ENCODE results near the gene TSPAN17. TPM values are rescaled to one million over a fixed set of nuclear protein-coding genes. Genes with fewer than 3 reads are reported as not detected.

The TSPAN17 gene, protein sequence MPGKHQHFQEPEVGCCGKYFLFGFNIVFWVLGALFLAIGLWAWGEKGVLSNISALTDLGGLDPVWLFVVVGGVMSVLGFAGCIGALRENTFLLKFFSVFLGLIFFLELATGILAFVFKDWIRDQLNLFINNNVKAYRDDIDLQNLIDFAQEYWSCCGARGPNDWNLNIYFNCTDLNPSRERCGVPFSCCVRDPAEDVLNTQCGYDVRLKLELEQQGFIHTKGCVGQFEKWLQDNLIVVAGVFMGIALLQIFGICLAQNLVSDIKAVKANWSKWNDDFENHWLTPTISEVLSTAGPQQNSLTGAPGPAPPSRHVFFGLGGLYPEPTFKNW
- total RNA-seq: 47.9 and 50.0 TPM in 2 replicates
- polyA plus RNA-seq (2012): 70.8 TPM

DNA sequence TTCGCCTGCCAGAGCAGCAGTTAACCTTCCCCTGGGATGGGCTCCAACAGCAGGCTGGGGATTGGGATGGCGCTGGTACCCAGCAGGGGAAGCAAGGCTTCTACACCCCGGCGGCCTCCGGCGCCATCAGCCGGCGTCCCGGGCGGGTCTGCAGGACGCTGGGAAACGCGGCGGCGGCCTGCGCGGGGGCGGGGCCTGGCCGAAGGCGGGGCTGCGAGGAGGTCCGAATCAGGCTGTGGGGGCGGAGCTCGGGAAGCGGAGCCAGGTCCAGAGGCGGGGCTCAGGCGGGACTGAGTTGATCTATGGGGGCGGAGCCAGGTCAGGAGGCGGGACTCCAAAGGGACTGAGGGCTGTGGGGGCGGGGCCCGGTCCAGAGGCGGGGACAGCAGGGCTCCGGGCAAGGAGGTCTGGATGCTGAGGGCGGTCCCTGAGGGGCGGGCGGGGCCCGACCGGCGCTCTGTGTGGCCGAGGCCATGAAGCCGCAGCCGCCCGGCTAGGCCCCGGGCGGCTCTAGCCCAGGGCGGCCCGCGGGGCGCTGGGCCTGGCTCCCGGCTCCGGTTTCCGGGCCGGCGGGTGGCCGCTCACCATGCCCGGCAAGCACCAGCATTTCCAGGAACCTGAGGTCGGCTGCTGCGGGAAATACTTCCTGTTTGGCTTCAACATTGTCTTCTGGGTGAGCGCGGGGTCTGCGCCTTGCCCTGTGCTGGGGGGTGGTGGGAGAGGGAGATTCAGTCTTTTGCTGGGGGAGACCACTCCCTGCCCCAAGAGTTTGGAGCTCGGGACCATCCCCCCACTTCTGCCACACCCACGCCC is at the start of gene TSPAN17:
Gene TSPAN17 (plus strand): TSS at position 455 of the 813 bp plus-strand sequence. CDS start 132 bp downstream, at position 587.
- peak; percentile 99 for DNase-seq (ENCODE audit: low read depth)

DNA sequence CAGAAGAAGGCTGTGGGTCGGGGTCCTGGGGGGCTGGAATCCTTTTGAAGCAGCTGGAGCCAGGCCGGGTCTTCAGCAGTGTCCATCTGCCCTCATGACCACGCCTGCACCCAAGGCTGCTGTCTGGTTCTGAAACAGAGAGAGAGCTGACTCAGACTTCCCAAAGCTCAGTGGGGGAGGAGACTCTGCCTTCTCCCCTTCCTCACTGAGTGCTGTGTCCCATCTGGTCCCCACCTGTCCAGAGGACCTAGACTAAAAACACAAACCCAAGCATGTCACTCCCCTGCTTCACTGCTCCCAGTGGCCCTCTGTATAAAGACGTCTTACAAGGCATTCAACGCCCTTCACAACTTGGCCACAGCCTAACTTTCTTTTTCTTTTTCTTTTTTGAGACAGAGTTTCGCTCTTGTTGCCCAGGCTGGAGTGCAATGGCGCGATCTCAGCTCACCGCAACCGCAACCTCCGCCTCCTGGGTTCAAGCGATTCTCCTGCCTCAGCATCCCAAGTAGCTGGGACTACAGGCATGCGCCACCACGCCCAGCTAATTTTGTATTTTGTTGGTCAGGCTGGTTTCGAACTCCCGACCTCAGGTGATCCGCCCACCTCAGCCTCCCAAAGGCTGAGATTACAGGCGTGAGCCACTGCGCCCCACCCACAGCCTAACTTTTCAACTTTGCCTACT is 47.4 kb upstream of the TSPAN17 start:
- peak; percentile 35 for DNase-seq (ENCODE audit: low read depth)

DNA sequence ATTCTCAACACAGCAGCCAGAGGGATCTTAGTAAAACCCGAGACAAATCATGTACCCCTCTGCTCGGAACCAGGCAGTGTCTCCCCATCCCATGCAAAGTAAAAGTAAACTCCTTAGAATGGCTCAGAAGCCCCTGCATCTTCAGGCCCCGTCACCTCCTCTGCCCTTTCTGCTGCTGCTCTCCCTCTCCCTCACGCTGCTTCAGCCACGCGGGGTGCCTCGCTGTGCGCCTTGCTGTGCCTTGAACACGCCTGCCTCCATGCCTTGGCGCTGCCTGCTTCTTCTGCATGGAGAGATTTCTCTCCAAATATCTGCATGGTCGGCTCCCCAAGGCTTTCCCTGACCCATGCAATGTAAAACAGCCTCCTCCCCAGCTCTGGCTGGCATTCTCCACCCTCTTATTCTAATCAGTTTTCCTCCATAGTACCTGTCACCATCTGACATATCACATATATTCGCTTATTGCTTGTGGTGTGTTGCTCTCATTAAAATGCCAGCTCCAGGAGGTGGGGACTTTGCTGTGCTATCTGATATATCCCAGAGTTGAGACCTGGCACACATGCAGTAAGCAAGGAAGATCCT is 45.3 kb upstream of the TSPAN17 start:
- DNase-seq (ENCODE audit: low read depth): no peak

DNA sequence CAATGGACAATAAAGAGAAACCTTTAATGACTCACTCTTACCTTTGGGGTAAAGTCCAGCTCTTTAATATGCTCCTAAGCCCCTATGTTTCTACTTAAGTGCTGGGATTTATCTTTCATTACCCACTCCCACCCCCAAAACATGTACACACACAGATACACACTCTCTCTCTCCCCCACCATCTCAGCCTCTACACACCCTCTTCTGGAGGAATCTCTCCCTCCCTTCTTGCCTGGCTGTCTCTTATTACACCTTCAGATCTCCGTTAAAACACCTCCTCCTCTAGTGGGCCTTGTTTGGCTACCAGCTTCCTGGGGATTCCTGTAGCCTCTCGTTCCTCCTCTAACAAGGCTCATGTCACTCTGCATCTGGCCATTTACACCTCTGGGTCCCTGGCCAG is 44.2 kb upstream of the TSPAN17 start:
- no peak for DNase-seq (ENCODE audit: low read depth)

DNA sequence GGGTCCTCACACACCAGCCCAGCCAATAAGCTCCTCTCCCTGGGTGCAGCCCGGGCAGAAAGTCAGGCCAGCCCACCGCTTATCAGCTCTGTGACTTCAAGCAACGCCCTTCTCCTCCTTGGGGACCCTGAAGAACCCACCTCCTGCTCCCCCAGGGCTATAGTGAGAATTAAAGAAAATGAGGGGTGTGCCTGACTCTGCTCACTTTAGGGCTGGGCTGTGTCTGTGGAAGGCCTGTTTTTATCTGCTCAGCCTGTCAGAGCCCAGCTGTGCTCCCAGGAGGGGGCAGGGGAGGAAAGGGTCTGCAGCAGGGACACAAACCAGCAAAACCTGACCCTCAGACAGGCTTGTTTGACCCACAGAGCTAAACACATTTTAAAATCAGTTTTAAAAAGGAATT is 41.3 kb upstream of the TSPAN17 start:
- no peak for DNase-seq (ENCODE audit: low read depth)

DNA sequence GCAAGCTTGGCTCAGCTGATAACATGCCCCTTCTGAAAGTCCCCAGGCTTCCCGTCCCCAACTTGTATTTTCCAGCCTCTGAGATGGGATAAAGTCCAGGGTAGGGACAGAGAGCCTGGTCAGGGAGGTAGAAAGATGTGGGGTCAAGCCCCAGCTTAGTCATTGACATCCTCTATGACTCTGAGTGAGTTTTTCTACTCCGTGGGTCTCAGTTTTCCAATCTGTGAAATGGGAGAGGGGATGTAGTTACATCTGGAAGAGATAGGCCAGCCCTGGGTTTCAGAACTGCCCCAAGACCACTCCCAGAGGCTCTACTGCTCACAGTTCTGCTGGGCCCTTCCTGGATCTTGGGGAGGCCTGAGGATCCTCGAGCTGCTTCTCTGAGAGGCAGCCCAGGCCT is 40.4 kb upstream of the TSPAN17 start:
- no peak for DNase-seq (ENCODE audit: low read depth)

DNA sequence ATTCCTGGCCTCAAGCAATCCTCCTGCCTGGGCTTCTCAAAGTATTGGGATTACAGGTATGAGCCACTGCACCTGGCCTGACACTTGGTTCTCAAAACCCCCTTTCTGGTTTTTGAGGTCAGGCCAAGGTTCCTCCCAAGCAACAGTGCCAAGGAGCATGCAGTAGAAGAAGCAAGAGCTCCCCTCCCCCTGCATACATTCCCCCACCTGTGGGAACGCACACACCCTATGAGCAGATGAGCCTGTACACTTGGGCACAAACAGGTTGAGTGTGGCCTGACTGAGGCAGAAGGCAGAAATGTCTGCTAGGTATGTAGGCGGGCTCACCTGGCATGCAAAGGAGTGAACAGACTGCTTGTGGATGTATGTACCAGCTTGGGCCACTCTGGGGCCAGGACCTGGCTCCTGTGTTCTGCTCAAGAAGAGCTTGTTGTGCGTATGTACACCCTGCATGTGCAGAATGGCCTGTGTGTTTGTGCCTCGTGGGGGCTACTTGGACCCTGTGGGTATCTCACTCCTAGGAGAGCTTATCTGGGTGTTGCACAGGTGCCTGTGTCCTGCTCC is 39.1 kb upstream of the TSPAN17 start:
- DNase-seq (ENCODE audit: low read depth): no peak

DNA sequence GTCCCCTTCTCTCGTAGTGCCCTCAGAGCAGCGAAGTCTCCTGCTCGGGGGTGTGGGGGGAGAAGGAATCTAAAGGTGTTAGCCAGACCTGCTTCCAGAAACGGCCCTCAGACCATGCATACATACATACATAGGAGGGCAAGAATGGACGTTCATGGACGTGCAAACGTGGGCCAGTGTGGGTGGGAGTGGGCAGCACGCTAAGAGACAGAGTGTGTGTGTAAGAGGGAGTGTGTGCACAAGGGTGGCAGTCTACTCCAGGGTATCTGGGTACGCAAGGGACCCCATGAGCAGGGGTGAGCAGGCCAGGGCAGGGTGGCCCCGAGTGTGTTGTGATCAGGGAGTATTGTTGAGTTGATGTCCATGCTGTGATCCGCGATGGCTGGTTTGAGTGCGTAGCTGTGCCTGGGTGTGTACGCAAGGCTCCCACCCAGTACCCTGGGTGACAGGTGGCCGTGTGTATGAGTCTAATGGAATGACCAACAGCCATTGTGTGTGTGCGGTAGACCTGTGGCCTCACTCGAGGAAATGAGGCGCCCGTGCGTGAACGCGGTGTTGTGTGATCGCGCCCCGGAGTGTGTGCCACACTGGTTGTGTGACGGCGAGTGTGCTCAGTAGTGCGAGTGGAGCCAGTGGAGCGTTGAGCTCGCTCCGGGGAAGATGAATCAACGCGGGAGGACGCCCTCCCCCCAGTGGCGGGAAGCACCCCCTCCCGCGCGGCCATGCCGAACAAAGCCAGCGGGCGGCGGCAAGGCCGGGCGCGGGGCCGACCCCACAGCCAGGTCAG is 38.2 kb upstream of the TSPAN17 start:
- no peak for DNase-seq (ENCODE audit: low read depth)

DNA sequence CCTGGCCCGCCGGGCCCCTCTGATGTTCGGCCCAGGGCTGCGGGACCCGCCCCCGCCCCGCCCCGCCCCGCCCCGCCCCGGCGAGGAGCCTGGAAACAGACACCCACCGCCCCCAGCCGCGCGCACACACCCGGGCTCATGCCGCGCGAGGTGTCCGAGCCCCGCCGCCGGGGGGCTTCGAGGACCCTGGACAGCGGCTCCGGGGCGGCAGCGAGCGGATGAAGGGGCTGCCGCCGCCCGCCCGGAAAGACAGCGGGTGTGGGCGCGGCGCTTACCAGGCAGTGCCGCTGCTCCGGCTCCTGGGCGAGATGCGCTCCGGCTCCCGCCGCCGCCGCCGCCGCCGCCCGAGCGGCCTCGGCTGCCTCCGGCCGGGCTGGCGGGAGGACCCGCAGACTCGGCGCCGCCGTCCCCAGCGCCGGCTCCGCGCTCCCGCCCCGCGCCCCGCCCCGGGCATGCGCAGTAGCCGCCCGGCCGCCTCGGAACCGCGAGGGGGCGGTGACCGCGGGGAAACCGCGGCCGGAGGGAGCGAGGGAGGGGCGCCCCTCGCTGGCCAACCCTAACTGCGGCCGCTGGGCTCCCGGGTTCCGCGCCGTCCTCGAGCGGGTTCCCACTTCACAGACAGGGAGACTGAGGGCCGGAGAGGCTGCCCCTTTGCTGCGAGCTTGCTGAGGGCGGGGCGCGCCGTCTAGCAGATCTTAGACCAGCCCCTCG is 37.4 kb upstream of the TSPAN17 start, which contains the start of gene GPRIN1:
Gene GPRIN1 (minus strand): TSS at position 433 of the 711 bp plus-strand sequence. CDS start 10,322 bp downstream, outside the sequence.
- DNase-seq (ENCODE audit: low read depth): peak; percentile 66

DNA sequence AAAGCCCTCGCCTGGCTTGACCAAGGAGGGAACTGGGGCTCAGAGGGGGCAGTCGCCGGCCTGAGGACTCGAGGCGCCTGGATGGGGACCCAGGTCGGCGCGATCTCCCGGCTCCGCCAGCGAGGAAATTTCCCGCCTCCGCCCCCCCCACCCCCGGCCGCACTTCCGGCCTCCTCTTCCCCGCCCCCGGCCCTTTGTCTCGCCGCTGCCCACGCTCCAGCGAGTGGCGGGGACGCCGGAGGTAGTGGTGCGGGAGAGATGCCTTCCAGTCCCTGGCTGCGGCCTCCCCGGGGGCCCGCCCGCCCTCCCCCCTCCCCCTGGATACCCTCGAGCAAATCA is 36.9 kb upstream of the TSPAN17 start:
- no peak for DNase-seq (ENCODE audit: low read depth)

DNA sequence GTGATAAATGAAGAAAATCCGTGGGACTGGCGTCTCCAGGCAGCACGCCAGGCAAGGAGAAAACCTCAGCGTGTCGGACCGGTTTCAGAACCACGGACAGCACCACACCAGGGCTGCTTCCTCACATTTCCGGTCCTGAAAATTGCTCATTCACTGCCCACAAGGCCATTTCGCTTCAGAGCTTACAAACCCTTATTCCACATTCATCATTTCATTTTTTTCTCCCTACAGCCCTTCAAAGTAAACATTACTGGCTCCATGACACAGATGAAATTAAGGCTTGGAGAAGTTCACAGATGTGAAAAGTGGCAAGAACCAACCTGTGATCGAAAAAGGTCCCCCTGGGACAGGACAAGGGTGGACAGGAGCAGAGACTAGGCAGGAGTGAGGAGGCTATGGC is 35.8 kb upstream of the TSPAN17 start:
- peak; percentile 89 for DNase-seq (ENCODE audit: low read depth)

DNA sequence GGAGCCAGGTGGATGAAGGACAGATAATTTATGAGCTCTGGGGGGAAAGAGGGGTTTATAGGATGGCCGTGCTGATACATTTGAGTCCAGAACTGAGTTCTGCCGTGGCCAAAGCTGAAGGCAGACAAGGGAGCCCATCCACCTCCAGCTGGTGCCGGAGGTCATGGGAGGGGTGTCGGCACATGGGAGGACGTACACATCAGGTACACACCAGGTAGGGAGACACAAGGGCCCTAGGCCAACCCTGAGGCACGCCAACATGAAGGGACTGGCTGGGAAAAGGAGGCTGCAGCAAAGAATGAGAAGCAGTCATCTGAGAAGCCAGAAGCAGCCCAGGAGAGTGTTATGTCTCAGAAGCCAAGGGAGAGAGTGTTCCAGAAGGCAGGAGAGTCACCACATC is 35.3 kb upstream of the TSPAN17 start:
- no peak for DNase-seq (ENCODE audit: low read depth)

DNA sequence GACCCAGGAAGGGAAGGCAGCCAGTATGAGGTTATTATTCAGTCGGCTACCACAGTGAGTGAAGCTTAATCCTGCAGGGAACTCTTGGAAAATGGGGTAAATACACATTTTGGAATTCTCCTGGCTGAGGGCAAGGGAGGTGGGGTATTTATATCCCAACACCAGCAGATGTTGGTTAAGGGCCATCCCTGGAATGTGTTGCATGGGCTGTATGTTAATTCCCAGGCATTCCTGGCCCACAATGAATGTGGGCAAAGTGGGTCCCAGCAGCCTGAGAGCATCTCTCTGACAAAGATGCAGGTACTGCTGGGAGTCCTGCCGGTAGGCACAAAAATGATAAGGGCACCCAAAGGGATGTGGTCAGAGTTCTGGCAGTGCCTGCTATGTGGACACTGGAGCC is 34.4 kb upstream of the TSPAN17 start:
- DNase-seq (ENCODE audit: low read depth): no peak

DNA sequence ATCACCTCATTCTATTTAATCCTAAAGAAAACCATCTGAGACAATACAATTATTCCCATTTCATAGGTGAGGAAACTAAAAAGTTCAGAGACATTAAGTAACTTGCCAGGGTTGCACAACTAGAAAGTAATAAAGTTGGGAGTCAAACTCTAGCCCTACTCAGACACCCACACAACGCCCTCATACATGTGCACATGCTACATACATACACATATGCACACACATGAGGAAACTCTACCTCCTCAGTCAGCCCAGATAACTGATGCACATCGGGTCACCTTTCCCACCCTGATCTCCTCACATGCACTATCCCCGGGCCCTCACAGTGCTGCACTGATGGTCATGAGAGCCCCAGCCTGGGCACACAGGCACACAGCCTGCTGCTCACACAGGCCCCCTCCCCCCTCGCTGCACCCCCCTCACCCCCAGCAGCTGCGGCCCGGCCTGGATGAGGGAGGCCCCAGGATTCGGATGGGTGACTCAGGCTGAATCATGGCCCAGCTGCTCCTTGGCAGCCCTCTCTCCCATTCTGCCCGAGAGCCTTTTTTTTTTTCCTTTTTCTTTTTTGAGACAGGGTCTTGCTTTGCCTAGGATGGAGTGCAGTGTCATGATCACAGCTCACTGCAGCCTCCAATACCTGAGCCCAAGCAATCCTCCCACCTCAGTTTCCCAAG is 32.3 kb upstream of the TSPAN17 start:
- DNase-seq (ENCODE audit: low read depth): peak; percentile 89

DNA sequence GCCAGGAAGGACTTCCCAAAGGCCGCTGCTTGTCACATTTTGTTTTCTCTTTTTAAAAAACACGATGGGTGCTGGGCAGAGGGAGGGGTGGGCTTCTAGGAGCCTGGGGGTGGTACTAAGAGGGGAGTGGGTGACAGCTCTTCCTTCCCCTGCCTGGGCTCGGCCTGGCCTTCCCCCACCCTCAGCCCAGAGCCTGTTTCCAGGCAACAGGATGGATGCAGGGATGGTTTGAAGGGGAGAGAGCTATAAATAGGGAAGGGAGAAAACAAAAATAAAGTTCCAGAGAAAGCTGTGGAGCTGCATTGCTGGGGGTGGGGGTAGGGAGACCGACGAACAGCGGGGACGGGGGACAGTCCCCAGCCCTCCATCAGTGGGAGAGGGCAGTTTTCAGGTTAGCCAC is 30.8 kb upstream of the TSPAN17 start:
- DNase-seq (ENCODE audit: low read depth): peak; percentile 36

DNA sequence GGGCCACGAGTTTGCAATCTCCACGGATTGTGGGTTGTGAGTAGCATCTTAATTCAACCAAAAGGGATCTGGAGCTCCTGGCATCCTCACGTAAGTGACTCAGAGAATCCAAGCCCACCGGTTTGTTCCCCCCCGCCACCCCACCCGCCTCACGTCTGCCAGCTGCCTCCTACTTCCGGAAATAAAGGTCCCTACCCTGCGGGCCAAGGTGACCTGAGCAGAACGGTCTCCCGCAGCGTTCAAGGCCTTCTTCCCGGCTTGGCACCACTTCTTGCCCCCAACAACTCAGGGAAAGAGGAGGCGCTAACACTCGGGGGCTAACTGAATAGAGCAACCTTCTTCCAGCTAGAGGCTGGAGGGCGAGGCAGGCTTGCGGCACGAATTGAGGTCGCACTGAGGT is 28.5 kb upstream of the TSPAN17 start:
- no peak for DNase-seq (ENCODE audit: low read depth)

DNA sequence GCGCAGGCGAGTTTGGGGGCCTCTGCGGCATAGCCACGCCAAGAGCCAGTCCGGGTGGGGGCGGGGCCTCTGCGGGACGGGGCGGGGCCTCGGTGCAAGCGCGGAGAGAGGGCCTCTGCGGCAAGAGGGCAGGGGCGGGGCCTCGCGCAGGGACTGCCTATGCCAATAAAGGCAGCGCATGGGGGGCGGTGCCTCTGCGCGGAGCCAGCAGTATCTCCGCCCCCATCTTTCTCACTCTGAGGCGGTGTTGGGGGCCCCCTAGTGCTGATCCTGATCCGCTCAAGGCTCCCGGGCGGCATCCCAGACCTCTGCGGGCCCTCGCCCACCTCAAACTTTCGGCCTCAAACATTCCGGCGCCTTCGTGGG is 28.1 kb upstream of the TSPAN17 start:
- peak; percentile 52 for DNase-seq (ENCODE audit: low read depth)

DNA sequence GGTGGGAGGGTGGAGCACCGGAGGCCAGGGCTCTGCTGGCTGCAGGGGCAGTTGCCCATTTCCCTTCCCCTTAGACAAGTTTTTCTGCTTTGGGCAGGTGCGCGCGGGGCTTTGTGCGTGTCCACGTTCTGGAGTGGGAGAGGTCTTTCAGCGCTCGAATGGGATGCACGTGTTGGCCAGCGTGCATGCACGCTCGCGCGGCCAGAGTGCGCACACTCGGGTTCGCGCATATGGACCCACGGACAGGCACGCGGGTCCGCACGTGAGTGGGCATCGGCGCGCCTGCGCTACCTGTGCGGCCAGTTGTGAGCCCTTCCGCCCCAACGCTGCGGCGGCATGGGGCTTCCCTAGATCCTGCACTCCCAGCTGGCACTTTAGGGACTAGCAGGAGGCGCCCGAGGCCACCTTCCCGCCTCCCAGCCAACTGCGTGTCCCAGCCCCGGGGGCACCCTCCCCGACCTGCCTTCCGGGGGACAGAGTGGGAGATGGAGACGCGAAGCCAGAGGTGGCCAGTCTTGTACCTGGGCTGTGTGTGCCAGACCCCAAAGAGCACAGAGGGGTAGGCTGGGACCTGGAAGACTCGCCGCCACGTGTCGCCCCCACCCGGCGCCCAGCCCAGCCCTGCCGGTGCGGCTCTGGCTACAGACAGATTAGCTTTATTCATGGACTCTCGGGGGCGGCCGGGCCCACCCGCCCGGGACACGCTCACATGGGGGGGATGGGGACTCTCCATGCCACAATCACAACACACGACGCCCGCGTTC is 27.5 kb upstream of the TSPAN17 start:
- DNase-seq (ENCODE audit: low read depth): no peak

All from myocyte (in vitro differentiated cells).